ENCODE results near the gene P2RX2.
"Not testable (repeated sequence)": the region's sequence is repeated elsewhere in the genome, so short reads cannot be mapped to it uniquely, and the experiment has no call there.

Gene P2RX2

DNA sequence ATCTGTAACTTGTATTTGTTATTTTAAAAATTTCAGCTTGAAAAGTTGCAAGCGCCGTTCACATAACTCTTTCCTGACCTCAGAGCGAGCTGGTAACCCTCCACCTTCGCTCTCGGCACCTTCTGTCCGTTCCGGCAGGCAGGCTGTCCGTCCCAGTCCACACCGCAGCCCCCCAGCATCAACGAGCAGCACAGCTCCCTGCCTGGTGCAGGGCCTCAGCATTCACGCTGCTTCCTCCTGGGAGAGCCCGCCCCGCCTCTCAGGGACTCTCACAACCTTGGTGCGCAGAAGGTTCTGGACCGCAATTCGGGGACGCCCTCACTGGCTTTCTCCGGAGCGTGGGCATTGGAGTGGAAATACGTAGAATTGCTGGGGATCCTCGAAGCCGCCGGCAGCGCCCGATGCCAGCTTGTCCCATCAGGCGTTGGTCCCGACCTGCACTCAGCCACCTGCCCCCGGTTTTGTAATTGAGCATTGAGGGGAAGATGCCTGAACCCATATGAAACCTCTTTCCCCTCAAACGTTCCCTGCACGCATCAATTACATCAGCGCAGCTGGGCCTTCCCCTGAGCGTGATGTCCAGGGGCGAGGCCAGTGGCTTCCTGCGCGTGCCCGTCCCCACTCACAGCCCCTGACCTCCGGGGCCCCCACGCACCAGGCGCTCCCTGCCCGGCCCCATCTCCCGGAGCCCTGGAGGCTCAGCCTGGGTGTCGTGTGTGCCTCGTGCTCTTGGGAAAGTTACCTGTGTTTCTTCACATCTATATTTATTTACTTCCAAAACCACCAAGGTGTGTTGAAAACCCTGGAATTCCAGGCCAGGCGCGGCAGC, 27.3 kb upstream of the P2RX2 start:
- Histone ChIP-seq H3K36me3 (ENCODE audit: control insufficient read depth, insufficient read depth, low read length) (no peaks in the 10 kb centered on the region), H3K4me1 (ENCODE audit: control insufficient read depth, insufficient read depth, low read length) (no peaks in the 10 kb centered on the region), H3K27ac (ENCODE audit: insufficient read depth, low read depth, low read length, poor library complexity, severe bottlenecking) (no peak overlapping the region), H3K27me3 (ENCODE audit: control insufficient read depth, insufficient read depth, low read length, poor library complexity, severe bottlenecking) (peaks cover 98% of the 10 kb centered on the region), H3K4me3 (ENCODE audit: insufficient read depth, low read depth, low read length) (no peak overlapping the region), H3K9me3 (ENCODE audit: control insufficient read depth, low read length) (no peaks in the 10 kb centered on the region)
- WGBS, 2 experiments, result 90 to 92% methylated on average over 45 of the region's 45 CpGs

DNA sequence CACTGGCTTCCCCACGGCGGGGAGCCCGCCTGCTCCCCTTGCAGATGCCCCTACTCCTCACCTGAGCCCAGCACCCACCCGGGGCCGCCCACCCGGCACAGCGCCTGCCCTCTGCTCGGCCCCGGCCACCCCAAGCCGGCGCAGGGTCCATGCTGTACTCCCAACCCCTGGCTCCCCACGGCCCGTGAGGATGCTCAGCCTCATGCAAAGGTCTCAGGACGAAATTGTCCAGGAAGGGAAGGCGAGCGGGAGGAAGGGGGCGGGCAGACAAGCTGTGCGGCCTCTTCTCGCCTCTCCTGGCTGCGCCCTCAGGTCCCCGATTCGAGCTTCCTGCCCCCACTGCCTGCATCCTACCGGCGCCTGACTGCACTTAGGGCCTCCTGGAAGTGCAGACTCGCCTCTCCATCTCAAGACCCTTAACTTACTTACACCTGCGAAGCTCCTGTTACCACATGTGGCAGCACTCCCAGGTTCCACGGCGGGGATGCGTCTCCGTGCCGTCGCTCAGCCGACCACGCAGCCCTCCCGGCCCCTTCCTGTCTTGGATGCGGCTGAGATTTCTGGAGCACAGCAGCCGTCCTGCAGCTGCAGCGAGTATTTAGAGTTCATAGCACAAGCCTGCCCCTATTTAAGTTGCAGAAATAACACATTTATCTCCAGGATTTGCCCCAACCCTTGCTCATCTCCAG, 26.1 kb upstream of the P2RX2 start:
- WGBS, 2 experiments, result 86 to 87% methylated on average over 38 of the region's 38 CpGs
- Histone ChIP-seq H3K9me3 (ENCODE audit: control insufficient read depth, low read length) (no peaks in the 10 kb centered on the region), H3K27ac (ENCODE audit: insufficient read depth, low read depth, low read length, poor library complexity, severe bottlenecking) (no peak overlapping the region), H3K27me3 (ENCODE audit: control insufficient read depth, insufficient read depth, low read length, poor library complexity, severe bottlenecking) (peaks cover 98% of the 10 kb centered on the region), H3K36me3 (ENCODE audit: control insufficient read depth, insufficient read depth, low read length) (no peaks in the 10 kb centered on the region), H3K4me3 (ENCODE audit: insufficient read depth, low read depth, low read length) (no peak overlapping the region), H3K4me1 (ENCODE audit: control insufficient read depth, insufficient read depth, low read length) (no peaks in the 10 kb centered on the region)

DNA sequence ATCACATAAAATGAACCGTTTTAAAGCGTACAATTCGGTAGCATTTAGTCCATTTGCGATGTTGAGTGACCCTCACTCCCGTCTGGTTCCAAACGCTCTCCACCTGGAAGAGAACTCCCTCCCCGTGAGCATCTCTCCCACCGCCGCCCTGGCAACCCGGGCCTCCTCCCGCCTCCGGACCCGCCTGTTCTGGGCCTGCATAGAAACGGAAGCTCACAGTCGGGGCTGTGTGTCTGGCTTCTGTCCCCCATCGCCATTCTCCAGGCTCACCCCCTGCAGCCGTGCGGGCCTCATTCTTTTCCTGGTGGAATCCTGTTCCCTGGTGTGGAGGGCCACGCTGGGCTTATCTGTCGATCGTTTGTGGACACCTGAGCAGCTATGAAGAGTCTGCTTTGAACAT, 25.5 kb upstream of the P2RX2 start:
- WGBS, 2 experiments, result 84% methylated on average over 21 of the region's 21 CpGs
- Histone ChIP-seq H3K4me3 (ENCODE audit: insufficient read depth, low read depth, low read length) (no peak overlapping the region), H3K4me1 (ENCODE audit: control insufficient read depth, insufficient read depth, low read length) (no peaks in the 10 kb centered on the region), H3K9me3 (ENCODE audit: control insufficient read depth, low read length) (no peaks in the 10 kb centered on the region), H3K36me3 (ENCODE audit: control insufficient read depth, insufficient read depth, low read length) (no peaks in the 10 kb centered on the region), H3K27me3 (ENCODE audit: control insufficient read depth, insufficient read depth, low read length, poor library complexity, severe bottlenecking) (peaks cover 95% of the 10 kb centered on the region), H3K27ac (ENCODE audit: insufficient read depth, low read depth, low read length, poor library complexity, severe bottlenecking) (no peak overlapping the region)

GRCh38 chr12:132593521-132593920, 25.1 kb upstream of the P2RX2 start:
- WGBS, 2 experiments, result 88 to 92% methylated on average over 17 to 18 of the region's 18 CpGs
- no peaks in the 10 kb centered on the region for H3K9me3 ChIP-seq (ENCODE audit: control insufficient read depth, low read length)
- H3K27me3 ChIP-seq (ENCODE audit: control insufficient read depth, insufficient read depth, low read length, poor library complexity, severe bottlenecking), result peaks cover 92% of the 10 kb centered on the region
- H3K27ac ChIP-seq (ENCODE audit: insufficient read depth, low read depth, low read length, poor library complexity, severe bottlenecking), result no peak overlapping the region
- H3K36me3 ChIP-seq (ENCODE audit: control insufficient read depth, insufficient read depth, low read length), result no peaks in the 10 kb centered on the region
- no peaks in the 10 kb centered on the region for H3K4me1 ChIP-seq (ENCODE audit: control insufficient read depth, insufficient read depth, low read length)
- no peak overlapping the region for H3K4me3 ChIP-seq (ENCODE audit: insufficient read depth, low read depth, low read length)

DNA sequence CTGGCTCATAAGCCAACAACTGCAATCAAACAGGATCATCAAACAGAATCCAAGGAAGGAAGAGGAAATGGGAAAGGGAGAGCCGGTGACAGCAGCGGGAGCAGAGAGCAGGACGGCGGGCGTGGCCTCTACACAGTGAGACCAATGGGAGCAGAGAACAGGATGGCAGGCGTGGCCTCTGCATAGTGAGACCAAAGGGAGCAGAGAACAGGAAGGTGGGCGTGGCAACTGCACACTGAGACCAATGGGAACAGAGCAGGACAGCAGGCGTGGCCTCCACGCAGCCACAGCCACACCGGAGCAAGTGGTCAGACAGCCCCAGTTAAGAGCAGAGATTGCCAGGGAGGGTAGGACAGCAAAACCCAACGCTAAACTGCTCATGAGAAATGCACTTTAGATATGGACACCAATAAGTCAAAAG, 24.6 kb upstream of the P2RX2 start:
- H3K9me3 ChIP-seq (ENCODE audit: control insufficient read depth, low read length), result no peaks in the 10 kb centered on the region
- H3K4me1 ChIP-seq (ENCODE audit: control insufficient read depth, insufficient read depth, low read length), result no peaks in the 10 kb centered on the region
- no peaks in the 10 kb centered on the region for H3K36me3 ChIP-seq (ENCODE audit: control insufficient read depth, insufficient read depth, low read length)
- WGBS, 2 experiments, result 43 to 47% methylated on average over 11 of the region's 11 CpGs
- H3K27me3 ChIP-seq (ENCODE audit: control insufficient read depth, insufficient read depth, low read length, poor library complexity, severe bottlenecking), result peaks cover 92% of the 10 kb centered on the region
- no peak overlapping the region for H3K27ac ChIP-seq (ENCODE audit: insufficient read depth, low read depth, low read length, poor library complexity, severe bottlenecking)
- no peak overlapping the region for H3K4me3 ChIP-seq (ENCODE audit: insufficient read depth, low read depth, low read length)

DNA sequence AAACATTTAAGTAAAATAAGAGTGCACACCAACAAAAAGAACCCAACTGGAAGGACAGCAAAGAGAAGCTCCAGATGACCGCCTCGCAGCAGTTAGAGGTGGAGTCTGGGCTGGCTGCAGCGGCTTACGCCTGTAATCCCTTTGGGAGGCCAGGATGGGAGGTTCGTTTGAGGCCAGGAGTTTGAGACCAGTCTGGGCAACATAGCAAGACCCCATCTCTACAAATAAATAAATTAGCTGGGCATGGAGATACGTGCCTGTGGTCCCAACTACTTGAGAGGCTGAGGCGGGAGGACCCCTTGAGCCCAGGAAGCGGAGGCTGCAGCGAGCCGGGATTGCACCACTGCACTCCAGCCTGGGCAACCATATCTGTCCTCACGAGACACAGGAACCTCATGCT, 23.4 kb upstream of the P2RX2 start:
- no peak overlapping the region for H3K4me3 ChIP-seq (ENCODE audit: insufficient read depth, low read depth, low read length)
- H3K27me3 ChIP-seq (ENCODE audit: control insufficient read depth, insufficient read depth, low read length, poor library complexity, severe bottlenecking), result peaks cover 91% of the 10 kb centered on the region
- no peaks in the 10 kb centered on the region for H3K36me3 ChIP-seq (ENCODE audit: control insufficient read depth, insufficient read depth, low read length)
- H3K27ac ChIP-seq (ENCODE audit: insufficient read depth, low read depth, low read length, poor library complexity, severe bottlenecking), result no peak overlapping the region
- no peaks in the 10 kb centered on the region for H3K4me1 ChIP-seq (ENCODE audit: control insufficient read depth, insufficient read depth, low read length)
- WGBS, 2 experiments, result 78% methylated on average over 11 of the region's 11 CpGs
- no peaks in the 10 kb centered on the region for H3K9me3 ChIP-seq (ENCODE audit: control insufficient read depth, low read length)

DNA sequence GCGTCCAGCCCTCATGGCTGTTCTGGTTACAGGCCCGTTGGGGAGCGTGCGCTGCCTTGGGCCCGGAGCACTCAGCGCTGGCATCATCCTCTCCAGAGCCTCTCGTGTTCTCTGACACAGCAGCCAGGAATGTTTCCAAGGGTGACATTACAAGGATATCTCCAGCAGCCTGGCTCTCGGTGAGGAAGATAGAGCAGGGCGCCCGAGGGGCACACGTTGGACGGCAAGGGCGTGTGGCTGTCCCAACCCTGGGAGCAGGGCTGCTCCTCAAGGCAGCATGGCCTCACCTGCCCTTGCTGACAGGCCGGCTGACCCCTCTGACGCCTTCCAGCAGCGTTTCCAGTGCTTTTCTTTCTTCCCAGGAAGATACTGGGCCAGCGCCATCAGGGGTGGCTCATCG, 22.6 kb upstream of the P2RX2 start:
- Histone ChIP-seq H3K4me1 (ENCODE audit: control insufficient read depth, insufficient read depth, low read length) (no peaks in the 10 kb centered on the region), H3K4me3 (ENCODE audit: insufficient read depth, low read depth, low read length) (no peak overlapping the region), H3K27ac (ENCODE audit: insufficient read depth, low read depth, low read length, poor library complexity, severe bottlenecking) (no peak overlapping the region), H3K9me3 (ENCODE audit: control insufficient read depth, low read length) (no peaks in the 10 kb centered on the region), H3K27me3 (ENCODE audit: control insufficient read depth, insufficient read depth, low read length, poor library complexity, severe bottlenecking) (peaks cover 91% of the 10 kb centered on the region), H3K36me3 (ENCODE audit: control insufficient read depth, insufficient read depth, low read length) (no peaks in the 10 kb centered on the region)
- WGBS, 2 experiments, result 55 to 59% methylated on average over 18 of the region's 18 CpGs

DNA sequence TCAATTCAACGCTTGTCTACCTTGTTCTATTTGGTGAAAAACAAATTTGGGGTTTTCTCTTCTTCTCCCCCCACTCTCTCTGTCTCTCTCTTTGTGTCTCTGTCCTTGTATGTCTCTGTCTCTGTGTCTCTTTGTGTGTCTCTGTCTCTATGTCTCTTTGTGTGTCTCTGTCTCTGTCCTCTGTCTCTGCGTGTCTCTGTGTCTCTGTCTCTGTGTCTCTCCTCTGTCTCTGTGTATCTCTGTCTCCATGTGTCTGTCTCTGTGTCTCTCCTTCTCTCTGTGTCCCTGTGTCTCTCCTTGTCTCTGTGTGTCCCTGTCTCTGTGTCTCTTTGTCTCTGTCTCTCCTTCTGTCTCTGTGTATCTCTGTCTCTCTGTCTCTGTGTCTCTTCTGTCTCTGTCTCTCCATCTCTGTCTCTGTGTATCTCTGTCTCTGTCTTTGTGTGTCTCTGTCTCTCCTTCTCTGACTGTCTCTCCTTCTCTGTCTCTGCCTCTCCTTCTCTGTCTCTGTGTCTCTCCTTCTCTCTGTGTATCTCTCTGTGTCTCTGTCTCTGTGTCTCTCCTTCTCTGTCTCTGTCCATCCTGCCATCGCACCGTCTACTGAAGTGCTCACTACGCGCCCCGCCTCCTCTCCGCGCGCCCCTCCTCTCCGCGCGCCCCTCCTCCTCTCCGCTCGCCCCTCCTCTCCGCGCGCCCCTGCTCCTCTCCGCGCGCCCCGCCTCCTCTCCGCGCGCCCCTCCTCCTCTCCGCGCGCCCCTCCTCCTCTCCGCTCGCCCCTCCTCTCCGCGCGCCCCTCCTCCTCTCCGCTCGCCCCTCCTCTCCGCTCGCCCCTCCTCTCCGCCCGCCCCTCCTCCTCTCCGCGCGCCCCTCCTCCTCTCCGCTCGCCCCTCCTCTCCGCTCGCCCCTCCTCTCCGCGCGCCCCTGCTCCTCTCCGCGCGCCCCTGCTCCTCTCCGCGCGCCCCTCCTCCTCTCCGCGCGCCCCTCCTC, 21.0 kb upstream of the P2RX2 start:
- WGBS, 2 experiments, result 3% methylated on average over 51 to 58 of the region's 58 CpGs
- Histone ChIP-seq H3K27ac (ENCODE audit: insufficient read depth, low read depth, low read length, poor library complexity, severe bottlenecking) (no peak overlapping the region), H3K4me1 (ENCODE audit: control insufficient read depth, insufficient read depth, low read length) (no peaks in the 10 kb centered on the region), H3K9me3 (ENCODE audit: control insufficient read depth, low read length) (no peaks in the 10 kb centered on the region), H3K27me3 (ENCODE audit: control insufficient read depth, insufficient read depth, low read length, poor library complexity, severe bottlenecking) (peaks cover 92% of the 10 kb centered on the region), H3K36me3 (ENCODE audit: control insufficient read depth, insufficient read depth, low read length) (no peaks in the 10 kb centered on the region), H3K4me3 (ENCODE audit: insufficient read depth, low read depth, low read length) (peak overlapping the region; percentile 43)

DNA sequence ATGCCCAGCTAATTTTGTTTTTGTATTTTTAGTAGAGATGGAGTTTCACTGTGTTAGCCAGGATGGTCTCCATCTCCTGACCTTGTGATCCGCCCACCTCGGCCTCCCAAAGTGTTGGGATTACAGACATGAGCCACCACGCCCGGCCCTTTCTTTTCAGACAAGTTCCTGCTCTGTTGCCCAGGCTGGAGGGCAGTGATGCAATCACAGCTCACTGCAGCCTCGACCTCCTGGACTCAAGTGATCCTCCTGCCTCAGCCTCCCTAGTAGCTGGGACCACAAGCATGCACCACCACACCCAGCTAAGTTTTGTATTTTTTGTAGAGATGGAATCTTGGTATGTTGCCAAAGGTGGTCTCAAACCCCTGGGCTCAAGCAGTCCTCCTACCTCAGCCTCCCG, 19.1 kb upstream of the P2RX2 start:
- H3K27me3 ChIP-seq (ENCODE audit: control insufficient read depth, insufficient read depth, low read length, poor library complexity, severe bottlenecking), result peaks cover 92% of the 10 kb centered on the region
- H3K4me1 ChIP-seq (ENCODE audit: control insufficient read depth, insufficient read depth, low read length); H3K9me3 ChIP-seq (ENCODE audit: control insufficient read depth, low read length); H3K36me3 ChIP-seq (ENCODE audit: control insufficient read depth, insufficient read depth, low read length); H3K27ac ChIP-seq (ENCODE audit: insufficient read depth, low read depth, low read length, poor library complexity, severe bottlenecking); H3K4me3 ChIP-seq (ENCODE audit: insufficient read depth, low read depth, low read length): not testable (repeated sequence)
- WGBS, 2 experiments, result 78 to 88% methylated on average over 6 of the region's 6 CpGs
